Neuronal stem cell (in vitro differentiated cells): ENCODE measurements around the gene MRPL33. TPM values are rescaled to one million over a fixed set of nuclear protein-coding genes. Genes with fewer than 3 reads are reported as not detected.

ENCODE experiments used
- DNase-seq: peaks from one replicate; pipeline ENCODE4 v3.0.0-alpha.2; 2013; ENCODE audit warnings: low spot score
- H2AFZ ChIP-seq: one replicate; pipeline ENCODE4 v1.6.1; 2013; ENCODE audit warnings: mild to moderate bottlenecking, low read length, inconsistent platforms
- H2AK5ac ChIP-seq: 2 replicates; pipeline ENCODE4 v1.6.1; 2013; ENCODE audit warnings: low read depth, mild to moderate bottlenecking, inconsistent platforms, low read length, moderate library complexity, mixed read lengths
- H2BK120ac ChIP-seq: 2 replicates; pipeline ENCODE4 v1.6.1; 2013; ENCODE audit warnings: low read depth, mild to moderate bottlenecking, inconsistent platforms, low read length, moderate library complexity, mixed read lengths
- H2BK12ac ChIP-seq: one replicate; pipeline ENCODE4 v1.6.1; 2013; ENCODE audit warnings: low read length, inconsistent platforms
- H2BK15ac ChIP-seq: 2 replicates; pipeline ENCODE4 v1.6.1; 2013; ENCODE audit warnings: mild to moderate bottlenecking, low read length, inconsistent platforms, mixed read lengths
- H2BK5ac ChIP-seq: one replicate; pipeline ENCODE4 v1.6.1; 2013; ENCODE audit warnings: inconsistent platforms, mild to moderate bottlenecking, low read length, moderate library complexity
- H3K14ac ChIP-seq: one replicate; pipeline ENCODE4 v1.6.1; 2013; ENCODE audit warnings: low read length, inconsistent platforms
- H3K18ac ChIP-seq: 2 replicates; pipeline ENCODE4 v1.6.1; 2013; ENCODE audit warnings: low read length, inconsistent platforms
- H3K23ac ChIP-seq: 2 replicates; pipeline ENCODE4 v1.6.1; 2013; ENCODE audit warnings: low read depth, mild to moderate bottlenecking, mixed read lengths, low read length, inconsistent platforms; ENCODE audit not compliant: poor library complexity
- H3K27ac ChIP-seq: replicated peaks from 3 replicates; pipeline ENCODE4 v1.5.1; 2013; ENCODE audit warnings: low read length, inconsistent platforms
- H3K27me3 ChIP-seq, 3 experiments: 2 replicates each; pipeline ENCODE4 v1.6.1; 2013; ENCODE audit warnings: low read length in 3 of 3, mild to moderate bottlenecking in 2 of 3, inconsistent platforms in 1 of 3, low read depth in 1 of 3, mixed read lengths in 1 of 3, moderate library complexity in 1 of 3; ENCODE audit not compliant: control insufficient read depth in 3 of 3, insufficient read depth in 3 of 3
- H3K36me3 ChIP-seq, 2 donors: replicated peaks in 1 of 2; 2 replicates each; pipeline ENCODE4 v1.6.1; 2013; ENCODE audit warnings: low read length in 2 of 2; ENCODE audit not compliant: control insufficient read depth in 2 of 2, insufficient read depth in 2 of 2
- H3K4ac ChIP-seq: 2 replicates; pipeline ENCODE4 v1.6.1; 2013; ENCODE audit warnings: inconsistent platforms, mild to moderate bottlenecking, low read length, moderate library complexity
- H3K4me1 ChIP-seq, 2 donors: 1 replicate in 1 of 2; 2 replicates in 1 of 2; pipeline ENCODE4 v1.6.1; 2013; ENCODE audit warnings: low read length in 2 of 2, low read depth in 1 of 2; ENCODE audit not compliant: control insufficient read depth in 2 of 2, insufficient read depth in 1 of 2
- H3K4me2 ChIP-seq: one replicate; pipeline ENCODE4 v1.6.1; 2013; ENCODE audit warnings: mild to moderate bottlenecking, low read length, inconsistent platforms; ENCODE audit not compliant: insufficient read depth, poor library complexity, severe bottlenecking
- H3K4me3 ChIP-seq, 2 donors: 2 replicates each; pipeline ENCODE4 v1.5.1; 2013; ENCODE audit warnings: low read length in 2 of 2, mild to moderate bottlenecking in 2 of 2, inconsistent platforms in 1 of 2, moderate library complexity in 1 of 2
- H3K79me1 ChIP-seq: one replicate; pipeline ENCODE4 v1.6.1; 2013; ENCODE audit warnings: low read depth, mild to moderate bottlenecking, inconsistent platforms, low read length, moderate library complexity
- H3K9ac ChIP-seq: one replicate; pipeline ENCODE4 v1.6.1; 2013; ENCODE audit warnings: mild to moderate bottlenecking, low read depth, low read length, inconsistent platforms; ENCODE audit not compliant: poor library complexity
- H3K9me3 ChIP-seq, 2 donors: replicated peaks in 1 of 2; 2 replicates each; pipeline versions ENCODE3 to v1.6.1; 2013; ENCODE audit warnings: low read length in 2 of 2, mild to moderate bottlenecking in 2 of 2, inconsistent platforms in 1 of 2, low read depth in 1 of 2, mixed read lengths in 1 of 2, moderate library complexity in 1 of 2; ENCODE audit not compliant: control insufficient read depth in 2 of 2, insufficient read depth in 1 of 2
- H4K8ac ChIP-seq: one replicate; pipeline ENCODE4 v1.6.1; 2013; ENCODE audit warnings: low read depth, mild to moderate bottlenecking, inconsistent platforms, low read length, moderate library complexity
- H4K91ac ChIP-seq: one replicate; pipeline ENCODE4 v1.6.1; 2013; ENCODE audit warnings: low read length, low read depth, mild to moderate bottlenecking, inconsistent platforms; ENCODE audit not compliant: poor library complexity
- WGBS, 2 donors: extraction: QIAGEN DNeasy Blood & Tissue Kit; methylation state at CpG; one replicate each; pipeline ENCODE4 v1.1.7; 2013; ENCODE audit warnings: missing lambda C conversion rate in 2 of 2, mixed read lengths in 1 of 2; ENCODE audit not compliant: insufficient read length in 2 of 2, insufficient replicate concordance in 1 of 2; ENCODE audit errors: extremely low coverage in 2 of 2; 5-methylcytosine and 5-hydroxymethylcytosine counted together
- polyA plus RNA-seq, 2 experiments: library from polyadenylated mRNA; stranded (reverse); fragments of 200-250 nt; gene quantifications; one replicate each; pipeline ENCODE4 v1.2.3, GENCODE V29; 2013

The MRPL33 gene
- polyA plus RNA-seq (2013, experiment 1 of 2): 419 TPM
- polyA plus RNA-seq (2013, experiment 2 of 2): 412 TPM

DNA sequence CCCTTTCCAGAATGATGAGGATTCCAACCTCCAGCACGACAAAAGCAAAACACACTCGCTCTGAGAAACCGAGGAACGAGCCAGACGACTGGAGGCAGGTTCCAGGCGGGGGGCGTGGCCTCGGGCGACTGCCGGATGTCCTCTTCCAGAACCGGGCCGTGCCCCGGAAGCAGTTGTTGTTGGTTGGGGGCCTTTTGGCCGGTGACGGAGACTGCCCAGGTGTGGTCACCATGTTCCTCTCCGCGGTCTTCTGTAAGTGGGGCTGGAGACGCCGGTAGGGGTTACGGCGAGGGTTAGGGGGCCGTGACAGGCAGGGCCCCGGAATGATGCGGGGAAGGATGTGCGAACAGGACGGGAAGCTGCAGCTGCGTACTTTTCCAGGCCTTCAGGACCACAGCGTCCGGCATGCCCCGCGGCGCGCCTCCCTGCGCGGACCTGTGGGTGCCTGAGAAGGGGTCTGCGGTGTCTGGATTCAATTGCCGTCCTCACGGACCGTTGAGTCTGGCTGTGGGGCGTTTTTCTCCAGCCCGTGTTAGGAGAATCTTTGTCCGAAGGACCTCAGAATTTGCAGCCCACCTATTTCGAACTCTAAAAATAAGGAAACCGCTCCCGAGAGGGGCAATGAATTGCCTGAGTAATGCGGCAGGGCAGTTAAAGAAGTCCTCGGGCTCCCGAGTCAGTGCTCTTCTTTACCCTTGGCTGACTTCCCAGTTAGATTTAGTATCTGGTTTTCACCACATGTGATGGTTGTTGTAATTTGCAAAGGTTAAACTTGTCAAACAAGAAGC is at the start of gene MRPL33:
Gene MRPL33 (plus strand): TSS at position 172 of the 788 bp plus-strand sequence. CDS start 59 bp downstream, at position 231.
- Histone ChIP-seq H2BK15ac (no peak within 1 kb of the TSS), H3K36me3 (peaks cover 2 to 28% of the 10 kb centered on the region in 2 donors), H2AFZ (peak within 1 kb of the TSS; percentile 95), H3K9ac (peak within 1 kb of the TSS; percentile 87), H2BK120ac (no peak within 1 kb of the TSS), H3K27ac (peak within 1 kb of the TSS; percentile 84), H3K14ac (no peak within 1 kb of the TSS), H4K91ac (no peak within 1 kb of the TSS), H3K18ac (peak within 1 kb of the TSS; percentile 84), H3K4ac (no peak within 1 kb of the TSS), H3K9me3 (no peaks in the 10 kb centered on the region), H2AK5ac (no peak within 1 kb of the TSS), H3K4me1 (peaks cover 3 to 4% of the 10 kb centered on the region in 2 donors), H3K79me1 (no peaks in the 10 kb centered on the region), H4K8ac (no peak within 1 kb of the TSS), H3K27me3 (peaks cover 0 to 13% (median 0%) of the 10 kb centered on the region in 3 experiments), H2BK12ac (no peak within 1 kb of the TSS), H3K4me2 (peak within 1 kb of the TSS; percentile 68), H2BK5ac (no peak within 1 kb of the TSS), H3K4me3 (peak within 1 kb of the TSS; percentile 83 to 97), H3K23ac (peak within 1 kb of the TSS; percentile 76)
- DNase-seq: peak; percentile 79
- no CpG with 5 or more reads among the region's 48 CpGs for WGBS, 2 donors

DNA sequence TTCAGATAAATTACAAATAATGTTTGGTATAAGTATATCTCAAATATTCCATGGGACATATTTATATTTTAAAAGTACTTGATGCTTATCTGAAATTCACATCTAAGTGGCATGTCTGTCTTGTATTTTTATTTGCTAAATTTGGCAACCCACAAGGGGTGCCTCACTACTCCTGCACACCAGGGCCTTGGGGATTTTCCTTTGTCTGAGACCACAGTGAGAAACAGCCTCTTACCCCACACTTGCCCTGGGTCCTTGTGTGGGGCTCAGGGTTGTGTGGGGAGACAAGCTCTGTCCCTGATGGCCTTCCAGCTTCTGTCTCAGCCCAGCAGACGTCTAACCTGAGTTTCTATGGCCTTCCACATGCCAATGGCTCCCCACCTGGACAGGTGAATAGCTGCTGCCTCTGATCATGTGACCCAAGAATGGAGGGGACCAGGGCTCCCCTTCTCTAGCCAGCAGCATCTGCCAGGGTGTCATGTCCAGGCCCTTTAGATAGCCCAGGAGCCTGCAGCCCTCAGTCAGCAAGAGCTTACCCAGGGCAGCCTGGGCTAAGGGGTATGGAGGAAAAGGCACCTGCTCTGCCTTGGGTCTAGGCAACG is 49.5 kb upstream of the MRPL33 start:
- peaks cover 0 to 22% (median 0%) of the 10 kb centered on the region in 3 experiments for H3K27me3 ChIP-seq
- no peak overlapping the region for H3K18ac ChIP-seq
- H3K79me1 ChIP-seq: no peaks in the 10 kb centered on the region
- DNase-seq: no peak
- no peak overlapping the region for H3K4me2 ChIP-seq
- no CpG with 5 or more reads among the region's 2 CpGs for WGBS, 2 donors
- H3K36me3 ChIP-seq: no peaks in the 10 kb centered on the region
- H3K9ac ChIP-seq: no peak overlapping the region
- H2AK5ac ChIP-seq: no peak overlapping the region
- no peak overlapping the region for H4K8ac ChIP-seq
- no peak overlapping the region for H3K27ac ChIP-seq
- H2BK5ac ChIP-seq: no peak overlapping the region
- H2BK15ac ChIP-seq: no peak overlapping the region
- H3K4ac ChIP-seq: no peak overlapping the region
- no peak overlapping the region for H4K91ac ChIP-seq
- no peak overlapping the region for H2BK120ac ChIP-seq
- H2AFZ ChIP-seq: no peak overlapping the region
- H2BK12ac ChIP-seq: no peak overlapping the region
- H3K23ac ChIP-seq: no peak overlapping the region
- no peaks in the 10 kb centered on the region for H3K9me3 ChIP-seq
- no peak overlapping the region for H3K4me3 ChIP-seq
- peaks cover 14 to 23% of the 10 kb centered on the region in 2 donors for H3K4me1 ChIP-seq
- H3K14ac ChIP-seq: no peak overlapping the region

DNA sequence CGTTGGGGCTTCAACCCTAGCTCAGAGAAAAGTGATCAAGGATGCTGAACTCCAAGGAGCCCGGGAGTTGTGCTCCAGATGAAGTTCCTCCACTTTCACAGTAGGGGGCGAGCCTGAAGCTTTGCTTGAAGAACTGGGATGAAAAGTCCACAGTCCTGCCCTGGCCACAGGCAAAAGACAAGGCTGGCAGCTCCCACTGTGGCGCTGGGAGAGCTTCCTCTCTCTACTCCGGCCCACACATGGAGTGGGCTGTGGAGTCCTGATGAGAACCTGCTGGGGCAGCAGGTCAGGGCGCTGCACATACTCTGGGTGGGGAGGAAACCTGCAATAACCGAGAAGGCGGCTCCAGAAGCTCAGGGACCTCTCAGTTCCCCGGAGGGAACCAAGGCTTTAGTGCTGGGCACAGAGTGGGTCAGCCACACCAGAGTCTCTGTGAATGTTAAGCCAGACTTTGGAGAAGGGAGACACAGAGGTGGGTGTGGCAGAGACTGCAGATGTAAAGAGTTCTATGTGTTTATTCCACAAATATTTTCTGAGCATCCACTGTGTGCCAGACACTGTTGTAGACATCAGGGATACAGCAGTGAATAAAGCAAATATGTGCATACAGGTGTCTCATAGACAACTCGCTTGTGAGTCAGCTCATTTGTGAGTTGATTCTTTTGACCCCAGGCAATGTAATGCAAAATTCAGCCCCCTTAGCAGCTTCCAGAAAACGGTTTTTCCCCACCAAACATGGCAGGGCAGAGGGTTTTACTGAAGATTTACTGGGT is 48.0 kb upstream of the MRPL33 start:
- no peak overlapping the region for H4K8ac ChIP-seq
- H2BK5ac ChIP-seq: no peak overlapping the region
- H3K4me1 ChIP-seq: peaks cover 12 to 23% of the 10 kb centered on the region in 2 donors
- peak overlapping the region; percentile 8 for H2BK15ac ChIP-seq
- H2BK12ac ChIP-seq: peak overlapping the region; percentile 85
- peak; percentile 57 for DNase-seq
- no peak overlapping the region for H3K4me3 ChIP-seq
- H3K4me2 ChIP-seq: no peak overlapping the region
- no peak overlapping the region for H2AK5ac ChIP-seq
- H3K9me3 ChIP-seq: no peaks in the 10 kb centered on the region
- peak overlapping the region; percentile 56 for H3K18ac ChIP-seq
- H2BK120ac ChIP-seq: no peak overlapping the region
- no peaks in the 10 kb centered on the region for H3K36me3 ChIP-seq
- no peaks in the 10 kb centered on the region for H3K79me1 ChIP-seq
- H3K4ac ChIP-seq: no peak overlapping the region
- no peak overlapping the region for H3K23ac ChIP-seq
- H2AFZ ChIP-seq: peak overlapping the region; percentile 78
- H3K14ac ChIP-seq: no peak overlapping the region
- H4K91ac ChIP-seq: peak overlapping the region; percentile 27
- H3K27me3 ChIP-seq: peaks cover 0 to 11% (median 0%) of the 10 kb centered on the region in 3 experiments
- WGBS, 2 donors: no CpG with 5 or more reads among the region's 11 CpGs
- no peak overlapping the region for H3K27ac ChIP-seq
- H3K9ac ChIP-seq: no peak overlapping the region
